ENCODE data around the gene ZC2HC1B. TPM values are rescaled to one million over a fixed set of nuclear protein-coding genes. Genes with fewer than 3 reads are reported as not detected.

Gene ZC2HC1B
- total RNA-seq, 2 experiments from 2014 or later, result not detected

DNA sequence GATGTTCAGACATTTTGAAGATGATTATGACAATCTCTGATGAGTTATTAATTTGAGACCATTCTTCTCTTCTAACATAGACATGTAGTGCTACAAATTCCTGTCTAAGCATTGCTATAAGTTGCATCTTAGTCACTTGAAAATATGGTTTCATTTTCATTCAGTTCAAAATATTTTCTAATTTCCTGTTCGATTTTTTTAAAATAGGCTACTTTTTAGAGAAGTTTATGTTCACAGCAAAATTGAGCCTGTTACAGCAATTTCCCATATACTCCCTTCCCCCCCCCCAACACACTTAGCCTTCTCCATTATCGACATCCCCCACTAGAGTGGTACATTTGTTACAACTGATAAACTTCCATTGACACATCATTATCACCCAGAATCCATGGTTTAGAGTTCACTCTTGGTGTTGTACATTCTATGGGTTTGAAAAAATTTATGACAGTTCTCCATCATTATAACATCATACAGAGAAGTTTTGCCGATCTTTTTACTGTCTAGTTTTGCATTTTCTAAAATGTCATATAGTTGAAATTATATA is 112.6 kb downstream of the ZC2HC1B start:
- ChIA-PET CTCF (interaction anchor here (0.5 kb wide), 1 partner anchor 384 kb away, joined by 3 read pairs; no protein-coding TSS in a partner anchor), POLR2A (no interaction called here)
- Mint-ChIP-seq H3K27ac (no peak overlapping the region), H3K4me3 (no peak overlapping the region), H3K9me3 (no peaks in the 10 kb centered on the region), H3K27me3 (no peaks in the 10 kb centered on the region), H3K4me1 (peaks cover 2% of the 10 kb centered on the region), H3K36me3 (ENCODE audit: low read depth) (no peaks in the 10 kb centered on the region)
- DNase-seq, result no peak

DNA sequence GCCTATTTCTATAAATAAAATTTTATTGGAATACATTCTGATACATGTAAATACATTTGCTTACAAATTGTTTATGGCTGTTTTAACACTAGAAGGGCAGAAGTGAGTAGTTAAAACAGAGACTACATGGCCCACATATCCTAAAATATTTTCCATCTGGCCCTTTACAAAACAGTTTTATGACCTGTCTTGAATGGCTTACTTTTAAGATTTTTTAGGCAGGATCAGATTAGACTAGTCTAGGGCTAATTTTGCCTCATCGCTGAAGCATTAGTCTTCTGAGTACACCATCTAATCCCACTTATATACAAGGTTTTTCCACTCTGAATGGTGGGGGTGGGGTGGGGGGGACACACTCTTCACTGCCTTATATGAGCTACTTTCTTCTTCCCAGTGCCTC is 116.6 kb downstream of the ZC2HC1B start:
- H3K27ac Mint-ChIP-seq, result no peak overlapping the region
- no peaks in the 10 kb centered on the region for H3K9me3 Mint-ChIP-seq
- no peak for DNase-seq
- POLR2A ChIA-PET, result no interaction called here
- H3K4me1 Mint-ChIP-seq, result peaks cover 2% of the 10 kb centered on the region
- H3K4me3 Mint-ChIP-seq, result no peak overlapping the region
- CTCF ChIA-PET, result interaction anchor here (0.7 to 1.6 kb wide), 2 partner anchors 15 to 32 kb away, joined by 4 to 5 read pairs; no protein-coding TSS in a partner anchor
- no peaks in the 10 kb centered on the region for H3K36me3 Mint-ChIP-seq (ENCODE audit: low read depth)
- H3K27me3 Mint-ChIP-seq, result no peaks in the 10 kb centered on the region

DNA sequence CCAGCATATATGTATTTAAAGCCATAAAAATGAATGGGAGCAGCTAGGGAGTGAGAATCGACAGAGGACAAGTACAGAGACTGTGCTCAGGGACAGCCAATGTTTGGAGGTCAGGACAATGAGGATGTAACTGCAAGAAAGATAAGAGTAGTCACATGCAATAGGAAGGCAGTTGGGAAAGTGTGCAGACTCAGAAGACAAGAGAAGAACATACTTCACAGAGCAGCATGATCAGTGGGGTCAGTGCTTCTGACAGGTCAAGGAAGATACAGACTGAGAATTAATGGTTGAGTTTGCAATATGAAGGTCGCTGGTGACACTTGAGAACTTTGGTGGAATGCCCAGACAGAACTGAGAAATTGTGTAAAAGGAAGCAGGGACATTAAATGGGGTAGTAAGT is 118.7 kb downstream of the ZC2HC1B start:
- no peak overlapping the region for H3K27ac Mint-ChIP-seq
- H3K9me3 Mint-ChIP-seq, result no peaks in the 10 kb centered on the region
- CTCF ChIA-PET, result interaction anchor here (0.7 to 1.5 kb wide), 2 partner anchors 408 to 792 kb away, joined by 3 read pairs; no protein-coding TSS in a partner anchor
- no peaks in the 10 kb centered on the region for H3K36me3 Mint-ChIP-seq (ENCODE audit: low read depth)
- DNase-seq, result no peak
- no peaks in the 10 kb centered on the region for H3K27me3 Mint-ChIP-seq
- POLR2A ChIA-PET, result no interaction called here
- H3K4me3 Mint-ChIP-seq, result no peak overlapping the region
- no peaks in the 10 kb centered on the region for H3K4me1 Mint-ChIP-seq

DNA sequence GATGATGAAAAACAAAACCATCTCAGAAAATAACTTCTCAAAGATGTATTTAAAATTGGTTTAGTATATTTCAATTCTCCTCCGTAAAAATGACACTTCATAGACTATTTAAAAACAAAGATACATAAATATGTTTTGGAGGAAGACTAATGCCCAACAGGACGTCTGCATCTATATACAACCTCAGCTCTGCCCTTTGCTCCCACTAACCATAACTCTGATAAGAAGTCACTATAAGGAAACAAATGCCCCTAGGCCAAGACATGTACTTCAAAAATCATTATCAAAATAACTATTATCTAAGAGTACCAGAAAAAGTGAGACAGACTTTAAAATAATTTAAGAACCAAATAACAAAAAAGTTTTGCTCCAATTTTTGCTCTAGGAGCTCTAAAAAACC is 120.4 kb downstream of the ZC2HC1B start:
- H3K4me1 Mint-ChIP-seq, result no peaks in the 10 kb centered on the region
- no peaks in the 10 kb centered on the region for H3K36me3 Mint-ChIP-seq (ENCODE audit: low read depth)
- POLR2A ChIA-PET, result interaction anchor here (0.6 kb wide), 1 partner anchor 506 kb away, joined by 3 read pairs; no protein-coding TSS in a partner anchor
- no peak overlapping the region for H3K4me3 Mint-ChIP-seq
- DNase-seq, result no peak
- no peaks in the 10 kb centered on the region for H3K9me3 Mint-ChIP-seq
- H3K27ac Mint-ChIP-seq, result no peak overlapping the region
- CTCF ChIA-PET, result no interaction called here
- H3K27me3 Mint-ChIP-seq, result no peaks in the 10 kb centered on the region

DNA sequence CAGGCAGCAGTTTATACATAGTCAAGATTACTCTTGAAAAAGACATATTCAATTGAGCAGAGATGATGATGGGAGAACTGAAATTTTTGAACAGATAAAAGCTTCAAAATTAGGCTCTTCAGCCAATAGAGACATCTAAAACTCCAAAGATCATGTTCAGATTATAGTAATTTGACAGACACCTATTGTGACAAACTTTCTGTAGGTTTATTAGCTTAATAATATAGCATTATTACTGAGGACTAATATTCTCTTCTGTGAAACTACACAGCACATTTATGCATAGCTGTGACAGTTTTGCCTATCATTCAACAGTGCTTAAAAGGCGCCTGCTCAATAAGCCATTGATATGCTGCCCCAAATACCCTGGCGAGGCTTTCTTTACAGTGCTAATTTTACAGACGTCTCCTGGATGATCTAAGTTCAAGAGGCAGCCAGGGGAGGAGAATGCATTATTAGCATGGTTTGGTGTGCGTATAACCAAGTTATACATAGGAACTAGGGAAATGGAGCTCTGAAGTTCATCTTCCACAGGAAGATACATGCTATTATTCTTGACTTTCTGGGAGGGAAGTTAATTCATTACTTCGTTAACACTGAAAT is 122.3 kb downstream of the ZC2HC1B start:
- H3K27ac Mint-ChIP-seq, result no peak overlapping the region
- CTCF ChIA-PET, result interaction anchor here (0.8 to 1.0 kb wide), 2 partner anchors 45 to 47 kb away, joined by 3 to 4 read pairs; no protein-coding TSS in a partner anchor
- DNase-seq, result no peak
- H3K36me3 Mint-ChIP-seq (ENCODE audit: low read depth), result no peaks in the 10 kb centered on the region
- no peaks in the 10 kb centered on the region for H3K27me3 Mint-ChIP-seq
- no peaks in the 10 kb centered on the region for H3K9me3 Mint-ChIP-seq
- no peak overlapping the region for H3K4me3 Mint-ChIP-seq
- no peaks in the 10 kb centered on the region for H3K4me1 Mint-ChIP-seq
- POLR2A ChIA-PET, result no interaction called here

Other genes with a start within 250 kb of the ZC2HC1B start
- 10 to 100 TPM; 41.5 to 46.3 TPM for gene PHACTR2, start 186.5 kb upstream of the ZC2HC1B start, total RNA-seq
- gene LTV1, start 21.1 kb upstream of the ZC2HC1B start, total RNA-seq, result 10 to 100 TPM; 18.3 to 18.8 TPM
- 1 to 10 TPM; 5.7 to 6.3 TPM for gene PLAGL1, start 143.8 kb downstream of the ZC2HC1B start, total RNA-seq
- gene SF3B5, start 231.1 kb downstream of the ZC2HC1B start, total RNA-seq, result 100 to 1,000 TPM; 128 to 130 TPM